ENCODE measurements around the gene CHRNA9.

DNA sequence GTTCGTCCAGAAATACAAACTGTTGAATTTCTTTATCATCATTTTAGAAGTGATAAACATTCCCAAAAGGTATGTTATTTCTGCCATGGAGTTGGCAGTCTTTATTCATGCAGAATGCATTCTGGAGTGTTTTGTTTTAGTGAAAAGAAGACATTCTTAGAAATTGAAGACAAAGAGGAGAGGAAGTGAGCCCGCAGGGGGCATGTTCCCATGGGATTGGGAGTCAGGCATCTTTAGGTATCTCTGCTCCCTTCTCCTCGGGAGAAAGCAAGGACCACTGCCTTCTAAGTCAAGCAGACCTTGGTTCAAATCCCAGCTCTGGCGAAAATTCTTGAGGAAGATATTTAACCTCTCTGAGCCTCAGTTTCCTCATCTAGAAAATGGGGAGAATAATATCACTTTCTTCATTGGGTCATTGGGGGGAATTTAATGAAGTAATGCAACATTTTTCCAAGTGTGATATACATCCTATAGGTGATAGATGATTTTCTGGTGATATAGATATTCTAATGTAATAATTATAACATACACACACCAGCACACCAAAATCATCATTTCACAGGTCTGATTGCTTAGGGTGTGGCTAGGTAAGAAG is 26.5 kb upstream of the CHRNA9 start:
- TF ChIP-seq, protein P1, sequence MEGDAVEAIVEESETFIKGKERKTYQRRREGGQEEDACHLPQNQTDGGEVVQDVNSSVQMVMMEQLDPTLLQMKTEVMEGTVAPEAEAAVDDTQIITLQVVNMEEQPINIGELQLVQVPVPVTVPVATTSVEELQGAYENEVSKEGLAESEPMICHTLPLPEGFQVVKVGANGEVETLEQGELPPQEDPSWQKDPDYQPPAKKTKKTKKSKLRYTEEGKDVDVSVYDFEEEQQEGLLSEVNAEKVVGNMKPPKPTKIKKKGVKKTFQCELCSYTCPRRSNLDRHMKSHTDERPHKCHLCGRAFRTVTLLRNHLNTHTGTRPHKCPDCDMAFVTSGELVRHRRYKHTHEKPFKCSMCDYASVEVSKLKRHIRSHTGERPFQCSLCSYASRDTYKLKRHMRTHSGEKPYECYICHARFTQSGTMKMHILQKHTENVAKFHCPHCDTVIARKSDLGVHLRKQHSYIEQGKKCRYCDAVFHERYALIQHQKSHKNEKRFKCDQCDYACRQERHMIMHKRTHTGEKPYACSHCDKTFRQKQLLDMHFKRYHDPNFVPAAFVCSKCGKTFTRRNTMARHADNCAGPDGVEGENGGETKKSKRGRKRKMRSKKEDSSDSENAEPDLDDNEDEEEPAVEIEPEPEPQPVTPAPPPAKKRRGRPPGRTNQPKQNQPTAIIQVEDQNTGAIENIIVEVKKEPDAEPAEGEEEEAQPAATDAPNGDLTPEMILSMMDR (IDR thresholded peaks at IDR 0.05), result no peak
- TF ChIP-seq POLR2A (IDR thresholded peaks at IDR 0.05), result no peak

Measured in right lobe of liver (tissue), 4 donors.